Frontal cortex (tissue), 4 donors: Measurements from ENCODE around the gene DCAF11. TPM values are rescaled to one million over a fixed set of nuclear protein-coding genes. Genes with fewer than 3 reads are reported as not detected.
A peak's percentile ranks its signal among the peaks of the same experiment; 100 is the strongest.

ENCODE experiments used
- DNase-seq, 2 donors: peaks; one replicate each; pipeline ENCODE4 v3.0.0; 2012; ENCODE audit warnings: low spot score in 2 of 2
- FAIRE-seq: peaks from 2 replicates; lab custom pipeline; 2012; peaks lifted over from hg19 to GRCh38; lab: Jason Lieb, UNC
- total RNA-seq: library from RNA; depleted of rRNA; stranded (reverse); fragments of >200 nt; gene quantifications from one replicate; pipeline ENCODE4 v1.2.3, GENCODE V29; 2014
- donor health status: control.
- donor health status: control.
- donor health status: control.

Gene DCAF11
- total RNA-seq, 1 donor from 2014 or later, result 56.7 TPM

- no peak for FAIRE-seq
- DNase-seq, result no peak
Observed at GRCh38 chr14:24077086-24077485, 37.5 kb upstream of the DCAF11 start.

- DNase-seq (no peak), FAIRE-seq (no peak)
Observed at GRCh38 chr14:24078146-24078545, 36.4 kb upstream of the DCAF11 start.

- no peak for FAIRE-seq
- DNase-seq, result no peak
Observed at GRCh38 chr14:24079491-24080141, 35.0 kb upstream of the DCAF11 start.

GRCh38 chr14:24080142-24080530 is 34.4 kb upstream of the DCAF11 start:
- no peak for DNase-seq
- no peak for FAIRE-seq

GRCh38 chr14:24080888-24081738 is 33.5 kb upstream of the DCAF11 start:
- FAIRE-seq, result no peak
- peak in 1 of 2 donors; percentile 69 for DNase-seq

GRCh38 chr14:24081739-24082211 is 32.8 kb upstream of the DCAF11 start:
- DNase-seq (no peak), FAIRE-seq (no peak)

- FAIRE-seq, result no peak
- DNase-seq, result no peak
Observed at GRCh38 chr14:24082411-24083080, 32.0 kb upstream of the DCAF11 start.

- DNase-seq (no peak), FAIRE-seq (no peak)
Observed at GRCh38 chr14:24083462-24083861, 31.1 kb upstream of the DCAF11 start.

GRCh38 chr14:24084440-24084839 is 30.1 kb upstream of the DCAF11 start:
- DNase-seq (no peak), FAIRE-seq (no peak)

GRCh38 chr14:24085215-24085614 is 29.4 kb upstream of the DCAF11 start:
- FAIRE-seq (no peak), DNase-seq (no peak)

- DNase-seq, result no peak
- FAIRE-seq, result no peak
Observed at GRCh38 chr14:24086193-24086955, 28.2 kb upstream of the DCAF11 start.

- FAIRE-seq (no peak), DNase-seq (no peak)
Observed at GRCh38 chr14:24087004-24087403, 27.6 kb upstream of the DCAF11 start.

GRCh38 chr14:24088095-24088494 is 26.5 kb upstream of the DCAF11 start:
- no peak for DNase-seq
- no peak for FAIRE-seq

- DNase-seq (no peak), FAIRE-seq (no peak)
Observed at GRCh38 chr14:24089890-24090289, 24.7 kb upstream of the DCAF11 start.

- DNase-seq, result no peak
- no peak for FAIRE-seq
Observed at GRCh38 chr14:24092110-24092504, 22.5 kb upstream of the DCAF11 start.

- FAIRE-seq, result no peak
Observed at GRCh38 chr14:24092505-24093206, 21.9 kb upstream of the DCAF11 start.

GRCh38 chr14:24093207-24093900 is 21.2 kb upstream of the DCAF11 start:
- no peak for DNase-seq
- no peak for FAIRE-seq

More at GRCh38 chr14:24092505-24093206, 21.9 kb upstream of the DCAF11 start:
- no peak for DNase-seq

GRCh38 chr14:24093901-24094840 is 20.4 kb upstream of the DCAF11 start, which contains the start of gene PCK2:
TSS of gene PCK2 (plus strand) at chr14:24094311. CDS start at chr14:24094406, 95 bp downstream.
- FAIRE-seq (no peak), DNase-seq (peak; percentile 78 to 88)
